Endothelial cell of umbilical vein (primary cell): ENCODE data around the gene BABAM2. TPM values are rescaled to one million over a fixed set of nuclear protein-coding genes. Genes with fewer than 3 reads are reported as not detected.

Experiments used
- BruUV-seq: library from RNA; stranded (reverse); fragments of 400-500 nt; replicated peaks from 2 replicates; lab custom pipeline; 2021; lab: Mats Ljungman, UMichigan
- CTCF ChIA-PET: fragments of 300-600, 350-600 bp; sonication (Branson Sonifier 250); formaldehyde crosslinking; loops from one replicate; lab custom pipeline; 2021; ENCODE audit warnings: antibody characterized with exemption, inconsistent platforms; lab: Charles Lee
- POLR2A ChIA-PET: fragments of 300-600, 350-600 bp; sonication (Branson Sonifier 250); formaldehyde crosslinking; loops from one replicate; lab custom pipeline; 2021; ENCODE audit warnings: antibody characterized with exemption, inconsistent platforms; lab: Charles Lee
- DNase-seq: peaks from one replicate; pipeline ENCODE4 v3.0.0-alpha.2; 2011; ENCODE audit warnings: low read depth, low spot score
- FAIRE-seq: peaks from 2 replicates; lab custom pipeline; 2011; peaks lifted over from hg19 to GRCh38; lab: Jason Lieb, UNC
- H2AFZ ChIP-seq: 2 replicates; pipeline ENCODE4 v1.6.0; 2012; ENCODE audit warnings: low read depth, low read length, control low read depth, inconsistent platforms
- H3K27ac ChIP-seq: 2 replicates; pipeline ENCODE4 v1.5.1; 2011; ENCODE audit warnings: low read depth, mild to moderate bottlenecking, control low read depth, low read length, moderate library complexity; ENCODE audit not compliant: insufficient read depth
- H3K27me3 ChIP-seq, 2 experiments: 2 replicates each; pipeline versions ENCODE4 v1.6.0 to v1.6.1; 2011; ENCODE audit warnings: low read length in 2 of 2, mixed read lengths in 1 of 2; ENCODE audit not compliant: control insufficient read depth in 2 of 2, insufficient read depth in 2 of 2
- H3K36me3 ChIP-seq, 2 experiments: 2 replicates in 1 of 2; 3 replicates in 1 of 2; pipeline ENCODE4 v1.5.1; 2011; ENCODE audit warnings: low read length in 2 of 2, mild to moderate bottlenecking in 1 of 2, moderate library complexity in 1 of 2; ENCODE audit not compliant: control insufficient read depth in 2 of 2, insufficient read depth in 2 of 2; ENCODE audit errors: extremely low read depth in 1 of 2
- H3K4me1 ChIP-seq: 3 replicates; pipeline ENCODE4 v1.5.1; 2011; ENCODE audit warnings: mild to moderate bottlenecking, low read length; ENCODE audit not compliant: control insufficient read depth, insufficient read depth; ENCODE audit errors: extremely low read depth
- H3K4me2 ChIP-seq: 2 replicates; pipeline ENCODE4 v1.6.1; 2011; ENCODE audit warnings: low read length, control low read depth, mixed read lengths; ENCODE audit not compliant: insufficient read depth
- H3K4me3 ChIP-seq, 3 experiments: fragments of 200-600 bp in 1 of 3; sonication (generic), shearing (Covaris generic) in 1 of 3; replicated peaks in 1 of 3; 2 replicates each; pipeline ENCODE4 v1.5.1; 2011 to 2016; ENCODE audit warnings: control low read depth in 3 of 3, low read length in 3 of 3, mild to moderate bottlenecking in 2 of 3, inconsistent platforms in 1 of 3, low read depth in 1 of 3, moderate library complexity in 1 of 3; ENCODE audit not compliant: insufficient read depth in 1 of 3
- H3K79me2 ChIP-seq: 2 replicates; pipeline ENCODE4 v1.6.0; 2012; ENCODE audit warnings: low read length, inconsistent platforms; ENCODE audit not compliant: control insufficient read depth, insufficient read depth
- H3K9ac ChIP-seq: replicated peaks from 2 replicates; pipeline ENCODE3; 2011; ENCODE audit warnings: low read length, control low read depth; ENCODE audit not compliant: insufficient read depth; ENCODE audit errors: extremely low read depth
- H3K9me1 ChIP-seq: replicated peaks from 3 replicates; pipeline ENCODE4 v1.6.0; 2011; ENCODE audit warnings: mild to moderate bottlenecking, low read length; ENCODE audit not compliant: control insufficient read depth, insufficient read depth; ENCODE audit errors: extremely low read depth
- H3K9me3 ChIP-seq: replicated peaks from 2 replicates; pipeline ENCODE4 v1.5.1; 2012; ENCODE audit warnings: low read length, inconsistent platforms; ENCODE audit not compliant: control insufficient read depth, insufficient read depth
- H4K20me1 ChIP-seq: replicated peaks from 2 replicates; pipeline ENCODE3; 2011; ENCODE audit warnings: mild to moderate bottlenecking, low read length; ENCODE audit not compliant: control insufficient read depth, insufficient read depth; ENCODE audit errors: extremely low read depth
- EZH2 ChIP-seq: IDR thresholded peaks from 2 replicates; pipeline ENCODE4 v1.6.1; 2012; ENCODE audit warnings: borderline replicate concordance, low read depth, mild to moderate bottlenecking, moderate library complexity, low read length, inconsistent platforms; ENCODE audit not compliant: severe bottlenecking
- FOS ChIP-seq: IDR thresholded peaks from 2 replicates; pipeline ENCODE4 v1.6.1; 2011; ENCODE audit warnings: mild to moderate bottlenecking, low read length, moderate library complexity, borderline replicate concordance; ENCODE audit not compliant: insufficient read depth
- GATA2 ChIP-seq: IDR thresholded peaks from 2 replicates; pipeline ENCODE4 v1.7.0; 2011; ENCODE audit warnings: low read depth, mild to moderate bottlenecking, moderate library complexity, mixed read lengths, low read length; ENCODE audit not compliant: insufficient read length, insufficient read depth
- JUN ChIP-seq: IDR thresholded peaks from 2 replicates; pipeline ENCODE4 v1.6.1; 2011; ENCODE audit warnings: borderline replicate concordance, low read depth; ENCODE audit not compliant: insufficient read length, insufficient read depth
- MYC ChIP-seq: IDR thresholded peaks from one replicate; pipeline ENCODE4 v1.6.1; 2011; ENCODE audit warnings: mild to moderate bottlenecking, low read depth, low read length
- POLR2A ChIP-seq: IDR thresholded peaks from 2 replicates; pipeline ENCODE4 v1.6.1; 2012; ENCODE audit warnings: low read depth, mild to moderate bottlenecking, control low read depth, low read length
- POLR2AphosphoS5 ChIP-seq: IDR thresholded peaks from 2 replicates; pipeline ENCODE4 v1.6.1; 2012; ENCODE audit warnings: low read depth, mild to moderate bottlenecking, control low read depth, low read length, moderate library complexity; ENCODE audit not compliant: insufficient read depth
- dilution Hi-C: fragments of 300-500 bp; cut with MboI; formaldehyde crosslinking; loops from one replicate; pipeline ENCODE4 v1.15.0; 2019; ENCODE audit warnings: low sequenced_read_pairs; ENCODE audit not compliant: extremely low pct_ligation_motif_present
- intact Hi-C: fragments of 100-400 bp; cut with micrococcal nuclease; formaldehyde crosslinking; loops from one replicate; pipeline ENCODE4 v1.10.0; 2022
- polyA plus RNA-seq, 4 experiments: library from polyadenylated mRNA; depleted of rRNA in 3 of 4; stranded (reverse) in 3 of 4; unstranded in 1 of 4; fragments of >200 nt; gene quantifications; 2 replicates each; pipeline versions ENCODE4 v1.2.1 to v1.2.3, GENCODE V29; 2011 to 2012; ENCODE audit warnings: missing spikeins in 1 of 4
- total RNA-seq: library from RNA; stranded (reverse); gene quantifications from 2 replicates; pipeline ENCODE4 v1.2.3, GENCODE V29; 2021
- TF ChIP-seq, protein P1 (sequence below), 2 donors: IDR thresholded peaks; 1 replicate in 1 of 2; 2 replicates in 1 of 2; pipeline ENCODE4 v1.5.1; 2011; ENCODE audit warnings: low read length in 2 of 2, mild to moderate bottlenecking in 2 of 2, moderate library complexity in 2 of 2, control low read depth in 1 of 2, inconsistent platforms in 1 of 2, low read depth in 1 of 2; ENCODE audit not compliant: insufficient read depth in 1 of 2; ENCODE audit errors: extremely low read depth in 1 of 2
- TF ChIP-seq, protein P2 (sequence below): IDR thresholded peaks from 2 replicates; pipeline ENCODE4 v1.6.1; 2011; ENCODE audit not compliant: insufficient read depth, insufficient read length

Gene BABAM2
- total and polyA plus RNA-seq, 2 donors (not counting 3 experiments of a cell fraction or from before 2014, with no cell fraction given): 19.9 to 27.6 TPM

DNA sequence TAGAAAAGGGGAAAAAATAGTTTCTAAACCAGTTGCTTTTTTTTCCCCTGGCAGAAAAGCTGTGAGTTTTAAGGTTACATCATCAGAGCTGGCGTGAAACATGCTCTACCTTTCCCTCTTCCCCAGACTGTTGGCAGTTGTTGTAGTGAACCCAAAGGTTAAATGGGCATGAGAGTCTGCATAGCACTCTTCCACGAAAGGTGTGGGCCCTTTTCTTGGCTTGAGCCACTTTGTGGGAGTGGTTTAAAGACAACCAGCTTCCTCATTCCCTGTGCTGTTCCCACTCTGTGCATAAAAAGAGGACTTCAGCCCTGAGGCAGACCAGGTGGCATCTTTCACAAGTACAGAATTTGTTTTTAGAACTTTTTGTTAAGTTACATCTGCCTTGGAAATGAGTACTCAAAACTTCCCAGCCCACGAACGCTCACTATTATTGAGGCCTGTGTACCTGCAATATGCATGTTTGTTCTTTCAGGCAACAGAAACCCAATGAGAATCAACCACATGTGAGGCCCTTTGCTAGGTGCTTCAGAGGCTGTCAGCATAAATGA lies 243.8 kb downstream of the BABAM2 start:
- TF ChIP-seq GATA2: no peak
- TF ChIP-seq EZH2: no peak
- TF ChIP-seq, protein P1, sequence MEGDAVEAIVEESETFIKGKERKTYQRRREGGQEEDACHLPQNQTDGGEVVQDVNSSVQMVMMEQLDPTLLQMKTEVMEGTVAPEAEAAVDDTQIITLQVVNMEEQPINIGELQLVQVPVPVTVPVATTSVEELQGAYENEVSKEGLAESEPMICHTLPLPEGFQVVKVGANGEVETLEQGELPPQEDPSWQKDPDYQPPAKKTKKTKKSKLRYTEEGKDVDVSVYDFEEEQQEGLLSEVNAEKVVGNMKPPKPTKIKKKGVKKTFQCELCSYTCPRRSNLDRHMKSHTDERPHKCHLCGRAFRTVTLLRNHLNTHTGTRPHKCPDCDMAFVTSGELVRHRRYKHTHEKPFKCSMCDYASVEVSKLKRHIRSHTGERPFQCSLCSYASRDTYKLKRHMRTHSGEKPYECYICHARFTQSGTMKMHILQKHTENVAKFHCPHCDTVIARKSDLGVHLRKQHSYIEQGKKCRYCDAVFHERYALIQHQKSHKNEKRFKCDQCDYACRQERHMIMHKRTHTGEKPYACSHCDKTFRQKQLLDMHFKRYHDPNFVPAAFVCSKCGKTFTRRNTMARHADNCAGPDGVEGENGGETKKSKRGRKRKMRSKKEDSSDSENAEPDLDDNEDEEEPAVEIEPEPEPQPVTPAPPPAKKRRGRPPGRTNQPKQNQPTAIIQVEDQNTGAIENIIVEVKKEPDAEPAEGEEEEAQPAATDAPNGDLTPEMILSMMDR (IDR thresholded peaks at IDR 0.05; ENCODE audit: extremely low read depth in 1 of 2, insufficient read depth in 1 of 2, low read depth in 1 of 2, low read length in 2 of 2): no peak
- TF ChIP-seq, protein P2, sequence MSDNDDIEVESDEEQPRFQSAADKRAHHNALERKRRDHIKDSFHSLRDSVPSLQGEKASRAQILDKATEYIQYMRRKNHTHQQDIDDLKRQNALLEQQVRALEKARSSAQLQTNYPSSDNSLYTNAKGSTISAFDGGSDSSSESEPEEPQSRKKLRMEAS: no peak
- Histone ChIP-seq H3K79me2 (no peaks in the 10 kb centered on the region), H3K9ac (no peak overlapping the region), H2AFZ (no peak overlapping the region), H3K36me3 (no peaks in the 10 kb centered on the region), H4K20me1 (no peaks in the 10 kb centered on the region), H3K27me3 (no peaks in the 10 kb centered on the region), H3K4me1 (peaks cover 3% of the 10 kb centered on the region), H3K4me2 (no peak overlapping the region), H3K9me3 (no peaks in the 10 kb centered on the region), H3K4me3 (no peak overlapping the region), H3K9me1 (no peaks in the 10 kb centered on the region), H3K27ac (no peak overlapping the region)
- CTCF ChIA-PET: interaction anchor here (0.9 kb wide), 1 partner anchor 18 kb away, joined by 3 read pairs; no protein-coding TSS in a partner anchor
- no TSS peak for BruUV-seq
- POLR2A ChIA-PET: no interaction called here
- intact Hi-C loops (no loop called here), dilution Hi-C loops (no loop called here)
- no peak for FAIRE-seq
- no peak for DNase-seq

DNA sequence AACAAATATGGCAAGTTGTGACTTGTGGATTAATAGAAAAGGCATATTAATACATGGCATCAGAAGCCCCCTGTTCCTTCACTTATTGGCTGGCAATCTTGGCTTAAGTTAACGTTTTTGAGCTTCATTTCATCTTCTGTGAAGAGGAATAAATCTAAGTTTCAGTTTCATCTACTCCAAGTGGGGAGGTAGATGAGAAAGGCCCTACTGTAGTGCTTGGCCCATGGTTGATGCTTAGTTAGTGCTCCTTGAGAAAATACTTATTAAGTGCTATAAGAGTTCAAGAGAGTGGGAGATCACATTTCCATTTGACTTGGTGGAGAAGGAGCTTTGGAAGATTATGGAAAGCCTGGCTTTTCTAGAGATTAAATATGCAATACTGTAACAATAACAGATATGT lies 244.3 kb downstream of the BABAM2 start:
- DNase-seq: no peak
- Histone ChIP-seq H3K9me3 (no peaks in the 10 kb centered on the region), H3K9me1 (no peaks in the 10 kb centered on the region), H3K4me1 (peaks cover 3% of the 10 kb centered on the region), H4K20me1 (no peaks in the 10 kb centered on the region), H3K9ac (no peak overlapping the region), H3K79me2 (no peaks in the 10 kb centered on the region), H3K36me3 (no peaks in the 10 kb centered on the region), H3K4me3 (no peak overlapping the region), H3K27me3 (no peaks in the 10 kb centered on the region), H3K4me2 (no peak overlapping the region), H3K27ac (no peak overlapping the region), H2AFZ (no peak overlapping the region)
- no peak for TF ChIP-seq FOS
- TF ChIP-seq, protein P2: no peak
- TF ChIP-seq JUN: no peak
- TF ChIP-seq GATA2: no peak
- TF ChIP-seq POLR2A: no peak
- TF ChIP-seq, protein P1 (IDR thresholded peaks at IDR 0.05; ENCODE audit: extremely low read depth in 1 of 2, insufficient read depth in 1 of 2, low read depth in 1 of 2, low read length in 2 of 2): no peak
- TF ChIP-seq MYC: no peak
- TF ChIP-seq POLR2AphosphoS5: no peak
- CTCF ChIA-PET: no interaction called here
- dilution Hi-C loops (no loop called here), intact Hi-C loops (no loop called here)
- POLR2A ChIA-PET: no interaction called here
- BruUV-seq: no TSS peak
- no peak for FAIRE-seq
